Fibroblast of lung (primary cell): ENCODE measurements around the gene MYPOP. TPM values are rescaled to one million over a fixed set of nuclear protein-coding genes. Genes with fewer than 3 reads are reported as not detected.

Experiments
- DNase-seq, 2 donors: peaks; one replicate each; pipeline versions ENCODE4 v3.0.0 to v3.0.0-alpha.2; 2010; ENCODE audit warnings: low read depth in 2 of 2
- H2AFZ ChIP-seq: 2 replicates; pipeline ENCODE4 v1.5.1; 2012; ENCODE audit warnings: low read length, control low read depth, inconsistent platforms
- H3K27ac ChIP-seq: 2 replicates; pipeline ENCODE4 v1.5.1; 2011; ENCODE audit warnings: low read length, control low read depth; ENCODE audit not compliant: insufficient read depth
- H3K27me3 ChIP-seq: 2 replicates; pipeline ENCODE4 v1.5.1; 2011; ENCODE audit warnings: mild to moderate bottlenecking, low read length; ENCODE audit not compliant: control insufficient read depth, insufficient read depth
- H3K36me3 ChIP-seq: 2 replicates; pipeline ENCODE4 v1.5.1; 2011; ENCODE audit warnings: low read length; ENCODE audit not compliant: control insufficient read depth, insufficient read depth
- H3K4me1 ChIP-seq: 2 replicates; pipeline ENCODE4 v1.5.1; 2011; ENCODE audit warnings: low read length; ENCODE audit not compliant: control insufficient read depth, insufficient read depth; ENCODE audit errors: extremely low read depth
- H3K4me2 ChIP-seq: 2 replicates; pipeline ENCODE4 v1.5.1; 2011; ENCODE audit warnings: low read length, control low read depth; ENCODE audit not compliant: insufficient read depth; ENCODE audit errors: extremely low read depth
- H3K4me3 ChIP-seq, 4 experiments: fragments of 200-600 bp in 1 of 4; sonication (generic) in 1 of 4; replicated peaks in 1 of 4; 2 replicates each; pipeline ENCODE4 v1.5.1; 2011 to 2016; ENCODE audit warnings: low read length in 4 of 4, low read depth in 3 of 4, mild to moderate bottlenecking in 3 of 4, control low read depth in 2 of 4, inconsistent platforms in 1 of 4, mixed read lengths in 1 of 4; ENCODE audit not compliant: insufficient read depth in 1 of 4; ENCODE audit errors: control extremely low read depth in 1 of 4
- H3K79me2 ChIP-seq: 2 replicates; pipeline ENCODE4 v1.5.1; 2012; ENCODE audit warnings: mild to moderate bottlenecking, low read length, inconsistent platforms; ENCODE audit not compliant: control insufficient read depth, insufficient read depth
- H3K9ac ChIP-seq: 2 replicates; pipeline ENCODE4 v1.5.1; 2011; ENCODE audit warnings: mild to moderate bottlenecking, low read length, control low read depth; ENCODE audit not compliant: insufficient read depth
- H3K9me3 ChIP-seq: 2 replicates; pipeline ENCODE4 v1.5.1; 2012; ENCODE audit warnings: low read depth, low read length; ENCODE audit not compliant: control insufficient read depth, insufficient read depth
- H4K20me1 ChIP-seq: 2 replicates; pipeline ENCODE4 v1.5.1; 2011; ENCODE audit warnings: low read length; ENCODE audit not compliant: control insufficient read depth, insufficient read depth; ENCODE audit errors: extremely low read depth
- EZH2 ChIP-seq: IDR thresholded peaks from 2 replicates; pipeline ENCODE4 v1.5.1; 2012; ENCODE audit warnings: low read length, control low read depth, mild to moderate bottlenecking; ENCODE audit errors: missing control alignments
- polyA plus RNA-seq, 2 donors: library from polyadenylated mRNA; depleted of rRNA in 1 of 2; stranded (reverse) in 1 of 2; unstranded in 1 of 2; fragments of >200 nt; gene quantifications; 2 replicates each; pipeline ENCODE4 v1.2.1, GENCODE V29; 2011 to 2012; ENCODE audit warnings: missing spikeins in 1 of 2
- total RNA-seq: library from RNA; depleted of rRNA; stranded (reverse); fragments of >200 nt; gene quantifications from 2 replicates; pipeline ENCODE4 v1.2.1, GENCODE V29; 2014
- TF ChIP-seq, protein P1 (sequence below), 2 donors: IDR thresholded peaks in 1 of 2; conservative IDR thresholded peaks in 1 of 2; 1 replicate in 1 of 2; 2 replicates in 1 of 2; pipeline ENCODE4 v1.5.1; 2011 to 2012; ENCODE audit warnings: low read length in 2 of 2, control low read depth in 1 of 2, inconsistent platforms in 1 of 2, low read depth in 1 of 2, mild to moderate bottlenecking in 1 of 2

Gene MYPOP
- total and polyA plus RNA-seq, 2 donors (not counting 1 experiment from before 2014, with no cell fraction given): 0.81 to 1.3 TPM

DNA sequence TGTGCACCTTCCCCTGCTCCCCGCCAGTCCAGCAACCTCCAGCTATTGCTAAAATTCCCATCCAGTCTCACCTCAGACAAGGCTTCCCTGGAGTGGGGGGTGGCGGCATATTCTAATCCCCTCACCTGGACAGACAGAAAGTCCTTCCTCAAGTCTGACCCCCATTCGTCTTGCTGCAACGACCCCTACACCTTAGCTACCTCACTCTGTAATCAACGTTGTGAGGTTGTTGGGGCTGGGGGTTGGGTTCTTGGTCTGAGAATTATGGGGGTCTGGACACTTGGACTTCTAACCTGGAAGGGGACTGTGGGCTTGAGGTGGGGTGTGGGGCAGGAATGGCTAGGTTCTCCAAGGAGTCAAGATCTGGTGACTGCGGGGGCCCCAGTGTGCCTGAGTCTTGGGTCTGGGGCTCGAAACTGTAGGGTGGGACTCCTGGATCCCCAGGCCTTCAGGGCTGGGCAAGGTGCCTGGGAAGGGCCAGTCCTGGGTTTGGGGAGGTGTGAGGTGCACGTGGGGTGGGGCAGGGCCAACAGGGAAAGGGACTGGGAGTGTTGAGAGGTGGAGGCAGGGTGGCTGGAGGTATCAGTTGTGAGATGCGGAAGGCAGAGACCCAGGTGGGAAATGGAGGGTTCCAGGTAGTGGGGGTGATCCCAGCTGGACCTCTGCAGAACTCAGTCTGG lies 37.0 kb downstream of the MYPOP start:
- no peak for TF ChIP-seq EZH2
- TF ChIP-seq, protein P1, sequence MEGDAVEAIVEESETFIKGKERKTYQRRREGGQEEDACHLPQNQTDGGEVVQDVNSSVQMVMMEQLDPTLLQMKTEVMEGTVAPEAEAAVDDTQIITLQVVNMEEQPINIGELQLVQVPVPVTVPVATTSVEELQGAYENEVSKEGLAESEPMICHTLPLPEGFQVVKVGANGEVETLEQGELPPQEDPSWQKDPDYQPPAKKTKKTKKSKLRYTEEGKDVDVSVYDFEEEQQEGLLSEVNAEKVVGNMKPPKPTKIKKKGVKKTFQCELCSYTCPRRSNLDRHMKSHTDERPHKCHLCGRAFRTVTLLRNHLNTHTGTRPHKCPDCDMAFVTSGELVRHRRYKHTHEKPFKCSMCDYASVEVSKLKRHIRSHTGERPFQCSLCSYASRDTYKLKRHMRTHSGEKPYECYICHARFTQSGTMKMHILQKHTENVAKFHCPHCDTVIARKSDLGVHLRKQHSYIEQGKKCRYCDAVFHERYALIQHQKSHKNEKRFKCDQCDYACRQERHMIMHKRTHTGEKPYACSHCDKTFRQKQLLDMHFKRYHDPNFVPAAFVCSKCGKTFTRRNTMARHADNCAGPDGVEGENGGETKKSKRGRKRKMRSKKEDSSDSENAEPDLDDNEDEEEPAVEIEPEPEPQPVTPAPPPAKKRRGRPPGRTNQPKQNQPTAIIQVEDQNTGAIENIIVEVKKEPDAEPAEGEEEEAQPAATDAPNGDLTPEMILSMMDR (conservative IDR thresholded peaks at IDR 0.05 in 1 of 2, IDR thresholded peaks at IDR 0.05 in 1 of 2; ENCODE audit: low read depth in 1 of 2, low read length in 2 of 2): no peak
- Histone ChIP-seq H3K4me3 (no peak overlapping the region), H3K4me1 (no peaks in the 10 kb centered on the region), H3K9me3 (no peaks in the 10 kb centered on the region), H3K4me2 (no peak overlapping the region), H3K36me3 (no peaks in the 10 kb centered on the region), H2AFZ (no peak overlapping the region), H3K9ac (no peak overlapping the region), H3K27ac (no peak overlapping the region), H4K20me1 (no peaks in the 10 kb centered on the region), H3K79me2 (peaks cover 22% of the 10 kb centered on the region), H3K27me3 (peaks cover 35% of the 10 kb centered on the region)
- DNase-seq: no peak

- H3K27me3 ChIP-seq: peaks cover 35% of the 10 kb centered on the region
- H3K36me3 ChIP-seq: peaks cover under 1% of the 10 kb centered on the region
- TF ChIP-seq EZH2: peak; percentile 91
- TF ChIP-seq, protein P1 (conservative IDR thresholded peaks at IDR 0.05 in 1 of 2, IDR thresholded peaks at IDR 0.05 in 1 of 2; ENCODE audit: low read depth in 1 of 2, low read length in 2 of 2): no peak
- no peak overlapping the region for H3K4me3 ChIP-seq
- H3K4me1 ChIP-seq: no peaks in the 10 kb centered on the region
- H3K79me2 ChIP-seq: peaks cover 23% of the 10 kb centered on the region
- no peak overlapping the region for H3K27ac ChIP-seq
- H3K4me2 ChIP-seq: no peak overlapping the region
- no peak for DNase-seq
- H3K9ac ChIP-seq: no peak overlapping the region
- H3K9me3 ChIP-seq: no peaks in the 10 kb centered on the region
- no peak overlapping the region for H2AFZ ChIP-seq
- H4K20me1 ChIP-seq: no peaks in the 10 kb centered on the region
Measured at GRCh38 chr19:45864629-45865082, 37.8 kb downstream of the MYPOP start.

DNA sequence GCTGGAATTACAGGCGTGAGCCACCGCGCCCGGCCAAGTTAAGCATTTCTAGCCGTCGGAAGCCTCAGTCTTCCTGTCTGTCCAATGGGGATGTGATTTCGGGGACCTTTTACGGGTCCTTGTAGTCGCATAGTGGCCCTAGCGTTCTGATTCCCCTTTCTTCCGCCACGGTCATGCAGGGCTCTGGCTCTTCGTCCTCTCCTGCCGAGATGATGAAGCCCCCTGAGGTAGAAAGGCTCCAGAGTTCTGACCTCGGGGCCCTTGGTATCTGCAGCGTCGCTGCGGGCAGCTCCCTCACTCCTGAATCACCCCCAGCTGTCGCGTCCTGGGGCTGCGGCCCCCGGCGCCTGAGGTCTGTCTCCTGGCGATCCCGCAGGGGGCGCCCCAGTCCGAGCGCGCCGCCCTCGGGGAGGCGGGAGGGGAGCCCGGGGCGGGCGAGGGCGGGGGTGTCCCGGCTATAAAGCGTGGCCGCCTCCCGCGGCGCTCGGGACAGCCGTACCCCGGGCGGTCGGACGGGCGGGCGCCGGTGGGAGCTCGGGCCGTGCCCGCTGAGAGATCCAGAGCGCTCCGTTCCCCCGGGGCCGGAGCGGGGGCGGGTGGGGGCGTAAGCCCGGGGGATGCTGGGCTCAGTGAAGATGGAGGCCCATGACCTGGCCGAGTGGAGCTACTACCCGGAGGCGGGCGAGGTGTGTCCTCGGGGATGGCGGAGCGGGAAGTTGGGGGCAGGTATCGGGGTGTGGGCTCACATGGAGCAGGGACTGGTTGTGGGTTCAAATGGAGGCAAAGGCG lies 38.4 kb downstream of the MYPOP start, which contains the start of gene FOXA3:
Gene FOXA3, plus strand, starts transcription at position 487 of the 789 bp plus-strand sequence. Its CDS starts 131 bp downstream, at position 618.
- H3K27me3 ChIP-seq: peaks cover 35% of the 10 kb centered on the region
- H3K4me1 ChIP-seq: no peaks in the 10 kb centered on the region
- peak; percentile 66 for TF ChIP-seq EZH2
- TF ChIP-seq, protein P1 (conservative IDR thresholded peaks at IDR 0.05 in 1 of 2, IDR thresholded peaks at IDR 0.05 in 1 of 2; ENCODE audit: low read depth in 1 of 2, low read length in 2 of 2): peak; percentile 26 to 45
- no peak within 1 kb of the TSS for H3K27ac ChIP-seq
- H3K9me3 ChIP-seq: no peaks in the 10 kb centered on the region
- peaks cover 3% of the 10 kb centered on the region for H3K36me3 ChIP-seq
- peak within 1 kb of the TSS; percentile 27 to 49 (median 38) for H3K4me3 ChIP-seq
- DNase-seq: peak; percentile 15 to 24
- no peaks in the 10 kb centered on the region for H4K20me1 ChIP-seq
- peak within 1 kb of the TSS; percentile 75 for H3K4me2 ChIP-seq
- peak within 1 kb of the TSS; percentile 80 for H2AFZ ChIP-seq
- H3K79me2 ChIP-seq: peaks cover 26% of the 10 kb centered on the region
- H3K9ac ChIP-seq: no peak within 1 kb of the TSS
